ENCODE data around the gene IGSF8. TPM values are rescaled to one million over a fixed set of nuclear protein-coding genes. Genes with fewer than 3 reads are reported as not detected.
A peak's percentile ranks its signal among the peaks of the same experiment; 100 is the strongest.
"Not testable (repeated sequence)": the region's sequence is repeated elsewhere in the genome, so short reads cannot be mapped to it uniquely, and the experiment has no call there.

IGSF8 gene
- polyA plus RNA-seq, 1 donor from 2014 or later, result 35.4 TPM

DNA sequence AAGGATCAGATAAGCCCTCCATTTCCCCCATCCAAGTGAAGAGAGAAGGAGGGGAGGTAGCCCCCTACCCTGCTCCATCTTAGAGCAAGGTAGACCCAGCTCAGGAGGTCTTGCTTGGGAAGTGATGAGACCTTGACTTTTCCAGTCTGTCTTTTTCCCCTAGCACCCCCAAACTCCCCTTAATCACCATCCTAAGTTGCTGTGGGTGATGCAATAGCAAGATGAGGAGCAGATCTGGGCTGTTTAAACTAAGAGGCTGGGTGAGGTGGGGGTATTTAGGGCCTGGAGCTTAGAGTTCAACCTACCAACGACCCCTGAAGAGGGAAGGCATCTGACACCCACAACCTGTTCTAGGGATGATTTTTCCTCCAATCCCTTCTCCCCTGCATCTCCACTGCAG is 18.9 kb upstream of the IGSF8 start:
- Mint-ChIP-seq H3K4me1 (peaks cover 0 to 1% (median 0%) of the 10 kb centered on the region in 3 donors), H3K27me3 (peaks cover 15% of the 10 kb centered on the region), H3K9me3 (no peaks in the 10 kb centered on the region), H3K4me3 (no peak overlapping the region), H3K27ac (no peak overlapping the region), H3K36me3 (no peaks in the 10 kb centered on the region)

GRCh38 chr1:160116283-160117147 is 18.1 kb upstream of the IGSF8 start:
- H3K4me1 Mint-ChIP-seq, result peaks cover 0 to 1% (median 0%) of the 10 kb centered on the region in 3 donors

GRCh38 chr1:160115545-160116282 is 17.3 kb upstream of the IGSF8 start, which contains the start of gene ATP1A2:
Gene ATP1A2 (plus strand): TSS chr1:160115759. CDS start chr1:160115862, 103 bp downstream.
- Mint-ChIP-seq H3K4me3 (no peak within 1 kb of the TSS), H3K9me3 (no peaks in the 10 kb centered on the region), H3K4me1 (peaks cover 0 to 1% (median 0%) of the 10 kb centered on the region in 3 donors), H3K36me3 (no peaks in the 10 kb centered on the region), H3K27ac (no peak within 1 kb of the TSS), H3K27me3 (peaks cover 15% of the 10 kb centered on the region)

More at GRCh38 chr1:160116283-160117147, 18.1 kb upstream of the IGSF8 start:
- Mint-ChIP-seq H3K36me3 (no peaks in the 10 kb centered on the region), H3K4me3 (no peak overlapping the region), H3K27me3 (peaks cover 15% of the 10 kb centered on the region), H3K27ac (no peak overlapping the region), H3K9me3 (no peaks in the 10 kb centered on the region)

- peaks cover 0 to 1% (median 0%) of the 10 kb centered on the region in 3 donors for H3K4me1 Mint-ChIP-seq
- H3K4me3 Mint-ChIP-seq, result no peak overlapping the region
- peaks cover 21% of the 10 kb centered on the region for H3K27me3 Mint-ChIP-seq
- no peak overlapping the region for H3K27ac Mint-ChIP-seq
- no peaks in the 10 kb centered on the region for H3K9me3 Mint-ChIP-seq
- no peaks in the 10 kb centered on the region for H3K36me3 Mint-ChIP-seq
Observed at GRCh38 chr1:160114085-160114484, 15.7 kb upstream of the IGSF8 start.

DNA sequence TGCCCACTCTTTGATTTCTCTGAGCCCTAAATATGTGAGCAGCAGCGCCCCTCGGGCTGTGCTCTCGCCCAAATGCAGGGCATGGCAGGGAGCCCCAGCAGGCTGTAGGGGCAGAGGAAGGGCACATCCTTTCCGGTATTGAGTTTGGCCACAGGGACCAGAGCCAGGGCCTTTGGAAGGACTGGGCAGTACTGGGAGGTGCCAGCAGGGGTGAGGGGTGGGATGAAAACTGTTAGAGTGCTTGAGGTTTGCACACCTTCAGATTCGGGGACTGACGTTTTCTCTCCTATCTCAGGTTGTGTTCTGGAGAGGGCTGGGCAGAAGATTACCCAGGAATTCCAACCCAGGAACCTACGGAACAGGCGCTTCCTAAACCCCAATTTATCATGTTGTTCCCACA is 15.0 kb upstream of the IGSF8 start:
- Mint-ChIP-seq H3K4me1 (peaks cover 0 to 4% (median 0%) of the 10 kb centered on the region in 3 donors), H3K9me3 (no peaks in the 10 kb centered on the region), H3K4me3 (no peak overlapping the region), H3K27ac (no peak overlapping the region), H3K27me3 (peaks cover 23% of the 10 kb centered on the region), H3K36me3 (no peaks in the 10 kb centered on the region)

- Mint-ChIP-seq H3K4me3 (no peak overlapping the region), H3K27ac (peak overlapping the region in 1 of 3 donors; percentile 12), H3K27me3 (peaks cover 22% of the 10 kb centered on the region), H3K36me3 (no peaks in the 10 kb centered on the region), H3K9me3 (no peaks in the 10 kb centered on the region), H3K4me1 (peaks cover 0 to 3% (median 0%) of the 10 kb centered on the region in 3 donors)
Observed at GRCh38 chr1:160112357-160112756, 13.9 kb upstream of the IGSF8 start.

GRCh38 chr1:160111462-160111861 is 13.0 kb upstream of the IGSF8 start:
- not testable (repeated sequence) for H3K36me3 Mint-ChIP-seq, H3K27ac Mint-ChIP-seq, H3K4me3 Mint-ChIP-seq, H3K4me1 Mint-ChIP-seq, H3K9me3 Mint-ChIP-seq
- H3K27me3 Mint-ChIP-seq, result peaks cover 15% of the 10 kb centered on the region

DNA sequence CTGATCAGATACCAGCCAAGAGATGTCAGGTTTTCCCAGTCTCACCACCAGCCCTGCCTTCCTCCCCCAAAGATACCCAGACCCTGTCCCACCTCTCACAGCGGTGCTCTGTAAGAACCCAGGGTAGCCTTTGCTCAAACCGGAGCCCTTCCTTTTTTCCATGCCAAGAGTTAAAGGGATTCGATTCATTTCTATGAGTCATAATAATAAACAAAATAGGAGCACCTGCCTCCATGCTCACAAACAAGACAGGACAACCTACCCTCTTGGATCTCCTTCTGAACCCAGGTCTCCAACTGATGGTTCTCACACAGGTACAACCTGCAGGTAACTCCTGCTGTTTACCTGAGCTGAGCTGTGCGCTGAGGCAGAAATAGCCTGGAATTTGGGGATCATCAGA is 11.3 kb upstream of the IGSF8 start:
- H3K4me3 Mint-ChIP-seq, result no peak overlapping the region
- no peaks in the 10 kb centered on the region for H3K9me3 Mint-ChIP-seq
- H3K4me1 Mint-ChIP-seq, result peaks cover 0 to 4% (median 3%) of the 10 kb centered on the region in 3 donors
- H3K27me3 Mint-ChIP-seq, result peaks cover 13% of the 10 kb centered on the region
- H3K36me3 Mint-ChIP-seq, result no peaks in the 10 kb centered on the region
- no peak overlapping the region for H3K27ac Mint-ChIP-seq

- no peaks in the 10 kb centered on the region for H3K9me3 Mint-ChIP-seq
- H3K27me3 Mint-ChIP-seq, result peaks cover 12% of the 10 kb centered on the region
- H3K4me3 Mint-ChIP-seq, result no peak overlapping the region
- no peak overlapping the region for H3K27ac Mint-ChIP-seq
- H3K4me1 Mint-ChIP-seq, result peaks cover 0 to 4% (median 3%) of the 10 kb centered on the region in 3 donors
- H3K36me3 Mint-ChIP-seq, result no peaks in the 10 kb centered on the region
Observed at GRCh38 chr1:160108888-160109662, 10.7 kb upstream of the IGSF8 start.

- H3K36me3 Mint-ChIP-seq, result no peaks in the 10 kb centered on the region
- no peaks in the 10 kb centered on the region for H3K9me3 Mint-ChIP-seq
- H3K4me1 Mint-ChIP-seq, result peaks cover 0 to 4% (median 3%) of the 10 kb centered on the region in 3 donors
- no peak overlapping the region for H3K4me3 Mint-ChIP-seq
- peaks cover 9% of the 10 kb centered on the region for H3K27me3 Mint-ChIP-seq
- no peak overlapping the region for H3K27ac Mint-ChIP-seq
Observed at GRCh38 chr1:160107512-160107911, 9.1 kb upstream of the IGSF8 start.

GRCh38 chr1:160105155-160105554 is 6.7 kb upstream of the IGSF8 start:
- Mint-ChIP-seq H3K4me1 (peaks cover 0 to 11% (median 11%) of the 10 kb centered on the region in 3 donors), H3K27me3 (peaks cover 8% of the 10 kb centered on the region), H3K36me3 (no peaks in the 10 kb centered on the region), H3K9me3 (no peaks in the 10 kb centered on the region), H3K27ac (no peak overlapping the region), H3K4me3 (no peak overlapping the region)

DNA sequence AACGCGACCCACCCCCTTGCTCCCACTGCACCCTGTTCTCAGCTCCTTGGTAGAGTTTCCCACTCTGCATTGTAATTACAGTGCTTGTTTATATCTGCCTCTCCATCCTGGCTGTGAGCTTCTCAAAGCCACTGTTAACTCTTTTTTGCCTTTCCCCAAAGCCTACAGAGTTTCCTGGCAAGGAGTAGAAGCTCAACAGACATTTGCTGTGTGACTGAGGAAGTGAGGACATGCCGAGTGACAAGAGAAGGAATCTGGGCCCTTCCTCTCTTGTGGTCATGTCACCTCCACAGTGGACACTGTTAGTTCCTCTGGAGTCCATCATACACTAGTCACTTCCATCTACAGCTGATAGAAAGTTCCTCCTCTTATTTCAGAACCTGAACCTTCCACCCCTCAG is 6.1 kb upstream of the IGSF8 start:
- no peak overlapping the region for H3K27ac Mint-ChIP-seq
- no peak overlapping the region for H3K4me3 Mint-ChIP-seq

GRCh38 chr1:160103658-160104408 is 5.4 kb upstream of the IGSF8 start:
- Mint-ChIP-seq H3K4me1 (peaks cover 7 to 14% (median 14%) of the 10 kb centered on the region in 3 donors), H3K27me3 (peaks cover 1% of the 10 kb centered on the region), H3K27ac (peak overlapping the region in 2 of 3 donors; percentile 75 to 77), H3K36me3 (no peaks in the 10 kb centered on the region), H3K9me3 (no peaks in the 10 kb centered on the region), H3K4me3 (no peak overlapping the region)

More for the DNA sequence above, 6.1 kb upstream of the IGSF8 start:
- peaks cover 4% of the 10 kb centered on the region for H3K27me3 Mint-ChIP-seq
- H3K4me1 Mint-ChIP-seq, result peaks cover 1 to 14% (median 13%) of the 10 kb centered on the region in 3 donors
- H3K9me3 Mint-ChIP-seq, result no peaks in the 10 kb centered on the region
- H3K36me3 Mint-ChIP-seq, result no peaks in the 10 kb centered on the region

Measured in IgD-negative memory B cell (primary cell).